BJ (cell line): ENCODE data around the gene IFNB1. TPM values are rescaled to one million over a fixed set of nuclear protein-coding genes. Genes with fewer than 3 reads are reported as not detected.

Source experiments
- CTCF ChIA-PET: fragments of 350-600 bp; formaldehyde crosslinking; extraction: SDS; loops from one replicate; lab custom pipeline; 2021; ENCODE audit warnings: antibody characterized with exemption, inconsistent platforms; lab: Yijun Ruan, JAX
- POLR2A ChIA-PET: fragments of 300-600 bp; sonication (Branson Sonifier 250); formaldehyde crosslinking; extraction: SDS; loops from one replicate; lab custom pipeline; 2021; ENCODE audit warnings: antibody characterized with exemption; lab: Charles Lee
- DNase-seq: peaks from one replicate; pipeline ENCODE4 v3.0.0-alpha.2; 2011; ENCODE audit warnings: low read depth
- H3K27me3 ChIP-seq: 2 replicates; pipeline ENCODE4 v1.6.0; 2011; ENCODE audit warnings: low read length; ENCODE audit not compliant: control insufficient read depth, insufficient read depth
- H3K36me3 ChIP-seq: 2 replicates; pipeline ENCODE4 v1.5.1; 2011; ENCODE audit warnings: low read length; ENCODE audit not compliant: control insufficient read depth, insufficient read depth
- H3K4me3 ChIP-seq: 2 replicates; pipeline ENCODE4 v1.5.1; 2011; ENCODE audit warnings: low read depth, mild to moderate bottlenecking, control low read depth, low read length
- CTCF ChIP-seq: IDR thresholded peaks from 2 replicates; pipeline ENCODE4 v1.5.1; 2011; ENCODE audit warnings: low read depth, mild to moderate bottlenecking, control low read depth, inconsistent platforms, low read length, moderate library complexity; ENCODE audit not compliant: insufficient read depth
- polyA plus RNA-seq: library from polyadenylated mRNA; depleted of rRNA; stranded (reverse); fragments of >200 nt; gene quantifications from 2 replicates; pipeline ENCODE4 v1.2.3, GENCODE V29; 2011

IFNB1 gene
- polyA plus RNA-seq, 1 experiment: not detected

- CTCF ChIA-PET: interaction anchor here (0.6 kb wide), 1 partner anchor 14 kb away, joined by 4 read pairs; no protein-coding TSS in a partner anchor
- H3K4me3 ChIP-seq: no peak overlapping the region
- no peak for DNase-seq
- H3K36me3 ChIP-seq: no peaks in the 10 kb centered on the region
- TF ChIP-seq CTCF: no peak
- POLR2A ChIA-PET: no interaction called here
- H3K27me3 ChIP-seq: no peaks in the 10 kb centered on the region
Measured at GRCh38 chr9:21053851-21054250, 23.9 kb downstream of the IFNB1 start.

GRCh38 chr9:21047281-21047691 lies 30.5 kb downstream of the IFNB1 start:
- no peak for DNase-seq
- Histone ChIP-seq H3K36me3 (no peaks in the 10 kb centered on the region), H3K4me3 (no peak overlapping the region), H3K27me3 (no peaks in the 10 kb centered on the region)
- CTCF ChIA-PET: no interaction called here
- TF ChIP-seq CTCF: no peak
- POLR2A ChIA-PET: interaction anchor here (0.6 kb wide), 1 partner anchor 225 kb away, joined by 4 read pairs; no protein-coding TSS in a partner anchor

GRCh38 chr9:21043841-21044240 lies 33.9 kb downstream of the IFNB1 start:
- Histone ChIP-seq H3K36me3 (no peaks in the 10 kb centered on the region), H3K4me3 (no peak overlapping the region), H3K27me3 (no peaks in the 10 kb centered on the region)
- no peak for DNase-seq
- POLR2A ChIA-PET: no interaction called here
- CTCF ChIA-PET: no interaction called here
- TF ChIP-seq CTCF: no peak

GRCh38 chr9:21042466-21042865 lies 35.3 kb downstream of the IFNB1 start:
- ChIA-PET POLR2A (no interaction called here), CTCF (no interaction called here)
- no peak for TF ChIP-seq CTCF
- DNase-seq: no peak
- H3K27me3 ChIP-seq: no peaks in the 10 kb centered on the region
- H3K36me3 ChIP-seq: no peaks in the 10 kb centered on the region
- H3K4me3 ChIP-seq: no peak overlapping the region

GRCh38 chr9:21039302-21039701 lies 38.4 kb downstream of the IFNB1 start:
- DNase-seq: no peak
- POLR2A ChIA-PET: no interaction called here

More at GRCh38 chr9:21039302-21039701, 38.4 kb downstream of the IFNB1 start:
- H3K4me3 ChIP-seq: no peak overlapping the region
- H3K27me3 ChIP-seq: no peaks in the 10 kb centered on the region
- CTCF ChIA-PET: no interaction called here
- no peaks in the 10 kb centered on the region for H3K36me3 ChIP-seq
- TF ChIP-seq CTCF: no peak
